ENCODE results near the gene VAMP8.
"Not testable (repeated sequence)": the region's sequence is repeated elsewhere in the genome, so short reads cannot be mapped to it uniquely, and the experiment has no call there.

VAMP8 gene

GRCh38 chr2:85575739-85576138 lies 1.6 kb upstream of the VAMP8 start:
- in situ Hi-C loops (cut with HindIII; ENCODE audit: low sequenced_read_pairs) = no loop called here

GRCh38 chr2:85577063-85577385 lies 362 bp upstream of the VAMP8 start:
- in situ Hi-C loops (cut with HindIII; ENCODE audit: low sequenced_read_pairs) = no loop called here

- in situ Hi-C loops (cut with HindIII; ENCODE audit: low sequenced_read_pairs) = no loop called here
These were observed 1.1 kb downstream of the VAMP8 start for GRCh38 chr2:85578243-85579180.

- in situ Hi-C loops (cut with HindIII; ENCODE audit: low sequenced_read_pairs) = no loop called here
These were observed 2.0 kb downstream of the VAMP8 start for GRCh38 chr2:85579266-85579935.

GRCh38 chr2:85580206-85580605 lies 2.8 kb downstream of the VAMP8 start:
- in situ Hi-C loops (cut with HindIII; ENCODE audit: low sequenced_read_pairs) = no loop called here

GRCh38 chr2:85582492-85582891 lies 5.1 kb downstream of the VAMP8 start:
- in situ Hi-C loops (cut with HindIII; ENCODE audit: low sequenced_read_pairs) = no loop called here

GRCh38 chr2:85583667-85584353 lies 6.4 kb downstream of the VAMP8 start:
- in situ Hi-C loops (cut with HindIII; ENCODE audit: low sequenced_read_pairs) = no loop called here

- in situ Hi-C loops (cut with HindIII; ENCODE audit: low sequenced_read_pairs) = no loop called here
These were observed 7.0 kb downstream of the VAMP8 start, which contains the start of gene VAMP5 for GRCh38 chr2:85584354-85584856. VAMP5 (plus strand) TSS chr2:85584431; CDS start chr2:85584491, 60 bp downstream.

GRCh38 chr2:85584857-85585780 lies 7.7 kb downstream of the VAMP8 start:
- in situ Hi-C loops (cut with HindIII; ENCODE audit: low sequenced_read_pairs) = no loop called here

GRCh38 chr2:85585781-85586105 lies 8.4 kb downstream of the VAMP8 start:
- in situ Hi-C loops (cut with HindIII; ENCODE audit: low sequenced_read_pairs) = no loop called here

GRCh38 chr2:85588236-85588635 lies 10.8 kb downstream of the VAMP8 start:
- in situ Hi-C loops (cut with HindIII; ENCODE audit: low sequenced_read_pairs) = no loop called here

GRCh38 chr2:85588645-85589044 lies 11.3 kb downstream of the VAMP8 start:
- in situ Hi-C loops (cut with HindIII; ENCODE audit: low sequenced_read_pairs) = no loop called here

- in situ Hi-C loops (cut with HindIII; ENCODE audit: low sequenced_read_pairs) = no loop called here
These were observed 11.8 kb downstream of the VAMP8 start for GRCh38 chr2:85589181-85589580.

GRCh38 chr2:85589982-85590791 lies 12.8 kb downstream of the VAMP8 start:
- in situ Hi-C loops (cut with HindIII; ENCODE audit: low sequenced_read_pairs) = no loop called here

GRCh38 chr2:85590950-85591349 lies 13.6 kb downstream of the VAMP8 start:
- in situ Hi-C loops (cut with HindIII; ENCODE audit: low sequenced_read_pairs) = no loop called here

GRCh38 chr2:85591563-85591962 lies 14.2 kb downstream of the VAMP8 start:
- in situ Hi-C loops (cut with HindIII; ENCODE audit: low sequenced_read_pairs) = no loop called here

- in situ Hi-C loops (cut with HindIII; ENCODE audit: low sequenced_read_pairs) = not testable (repeated sequence)
These were observed 14.9 kb downstream of the VAMP8 start for GRCh38 chr2:85592299-85592698.

- in situ Hi-C loops (cut with HindIII; ENCODE audit: low sequenced_read_pairs) = no loop called here
These were observed 15.6 kb downstream of the VAMP8 start for GRCh38 chr2:85593023-85593422.

- in situ Hi-C loops (cut with HindIII; ENCODE audit: low sequenced_read_pairs) = no loop called here
These were observed 17.4 kb downstream of the VAMP8 start for GRCh38 chr2:85594715-85595300.
